Activated naive CD4-positive, alpha-beta T cell treated with anti-CD3 and anti-CD28 coated beads, Interleukin-2, amount 50 U/mL, for 72 hours (primary cell): ENCODE data around the gene LGR5. TPM values are rescaled to one million over a fixed set of nuclear protein-coding genes. Genes with fewer than 3 reads are reported as not detected.

Experiments used
- ATAC-seq, 2 donors: fragments of 150-1000 bp; cut with Tn5 transposase; 2 replicates each; pipeline ENCODE4 v1.10.0; 2021; ENCODE audit warnings: mild to moderate bottlenecking in 2 of 2, moderate library complexity in 2 of 2
- DNase-seq, 2 donors: peaks; one replicate each; pipeline ENCODE4 v3.0.0; 2021 to 2022; ENCODE audit warnings: low spot score in 2 of 2
- H3K27ac Mint-ChIP-seq, 2 donors: one replicate each; pipeline ENCODE4 v1.8.0; 2022; ENCODE audit warnings: mild to moderate bottlenecking in 2 of 2, mixed read lengths in 2 of 2
- H3K36me3 Mint-ChIP-seq, 2 donors: one replicate each; pipeline ENCODE4 v1.8.0; 2022; ENCODE audit warnings: mixed read lengths in 2 of 2
- H3K9me3 Mint-ChIP-seq, 2 donors: one replicate each; pipeline ENCODE4 v1.8.0; 2022; ENCODE audit warnings: mixed read lengths in 2 of 2
- total RNA-seq, 2 donors: library from RNA; stranded (reverse); gene quantifications; one replicate each; pipeline ENCODE4 v1.2.3, GENCODE V29; 2022

LGR5 gene
- not detected for total RNA-seq

- H3K36me3 Mint-ChIP-seq = peaks cover 22 to 26% of the 10 kb centered on the region in 2 donors
- H3K9me3 Mint-ChIP-seq = peaks cover 15 to 22% of the 10 kb centered on the region in 2 donors
- peak; percentile 67 to 74 for ATAC-seq
- no peak within 1 kb of the TSS for H3K27ac Mint-ChIP-seq
- peak in 1 of 2 donors; percentile 25 for DNase-seq
Measured at GRCh38 chr12:71439613-71440344, at the start of gene LGR5. Gene LGR5, plus strand, starts transcription at chr12:71439798. Its CDS starts 283 bp downstream, at chr12:71440081.

- Mint-ChIP-seq H3K27ac (no peak overlapping the region), H3K36me3 (no peaks in the 10 kb centered on the region), H3K9me3 (no peaks in the 10 kb centered on the region)
- DNase-seq (peak in 1 of 2 donors; percentile 3), ATAC-seq (peak in 1 of 2 donors; percentile 68)
Measured at GRCh38 chr12:71392521-71393145, 47.0 kb upstream of the LGR5 start.

- Mint-ChIP-seq H3K27ac (no peak overlapping the region), H3K36me3 (no peaks in the 10 kb centered on the region), H3K9me3 (no peaks in the 10 kb centered on the region)
- no peak for ATAC-seq
- DNase-seq = no peak
Measured at GRCh38 chr12:71393625-71394024, 46.0 kb upstream of the LGR5 start.

- no peak overlapping the region for H3K27ac Mint-ChIP-seq
- H3K36me3 Mint-ChIP-seq = no peaks in the 10 kb centered on the region
- H3K9me3 Mint-ChIP-seq = no peaks in the 10 kb centered on the region
- ATAC-seq (no peak), DNase-seq (no peak)
Measured at GRCh38 chr12:71397433-71397954, 42.1 kb upstream of the LGR5 start.

GRCh38 chr12:71399197-71399596 is 40.4 kb upstream of the LGR5 start:
- DNase-seq (no peak), ATAC-seq (no peak)
- no peak overlapping the region for H3K27ac Mint-ChIP-seq
- H3K9me3 Mint-ChIP-seq = peaks cover 0 to 1% of the 10 kb centered on the region in 2 donors
- H3K36me3 Mint-ChIP-seq = no peaks in the 10 kb centered on the region

GRCh38 chr12:71400481-71400880 is 39.1 kb upstream of the LGR5 start:
- DNase-seq (no peak), ATAC-seq (peak in 1 of 2 donors; percentile 58)
- H3K27ac Mint-ChIP-seq = no peak overlapping the region
- peaks cover 5 to 9% of the 10 kb centered on the region in 2 donors for H3K9me3 Mint-ChIP-seq
- H3K36me3 Mint-ChIP-seq = peaks cover 0 to 5% of the 10 kb centered on the region in 2 donors

- peaks cover 10 to 15% of the 10 kb centered on the region in 2 donors for H3K9me3 Mint-ChIP-seq
- ATAC-seq = no peak
- no peak for DNase-seq
- H3K36me3 Mint-ChIP-seq = peaks cover 5 to 22% of the 10 kb centered on the region in 2 donors
- no peak overlapping the region for H3K27ac Mint-ChIP-seq
Measured at GRCh38 chr12:71405884-71406283, 33.7 kb upstream of the LGR5 start.

GRCh38 chr12:71407732-71408131 is 31.9 kb upstream of the LGR5 start:
- ATAC-seq (no peak), DNase-seq (no peak)
- Mint-ChIP-seq H3K9me3 (peaks cover 10 to 20% of the 10 kb centered on the region in 2 donors), H3K27ac (no peak overlapping the region), H3K36me3 (peaks cover 5 to 28% of the 10 kb centered on the region in 2 donors)

- Mint-ChIP-seq H3K36me3 (peaks cover 5 to 22% of the 10 kb centered on the region in 2 donors), H3K9me3 (peaks cover 4 to 11% of the 10 kb centered on the region in 2 donors), H3K27ac (no peak overlapping the region)
- no peak for ATAC-seq
- no peak for DNase-seq
Measured at GRCh38 chr12:71410844-71411243, 28.8 kb upstream of the LGR5 start.

- no peak overlapping the region for H3K27ac Mint-ChIP-seq
- ATAC-seq (no peak), DNase-seq (no peak)
- H3K9me3 Mint-ChIP-seq = peaks cover 4 to 11% of the 10 kb centered on the region in 2 donors
- H3K36me3 Mint-ChIP-seq = peaks cover 5 to 22% of the 10 kb centered on the region in 2 donors
Measured at GRCh38 chr12:71411635-71412034, 28.0 kb upstream of the LGR5 start.

- H3K36me3 Mint-ChIP-seq = peaks cover 0 to 9% of the 10 kb centered on the region in 2 donors
- ATAC-seq (peak in 1 of 2 donors; percentile 78), DNase-seq (peak in 1 of 2 donors; percentile 36)
- H3K9me3 Mint-ChIP-seq = peaks cover 0 to 8% of the 10 kb centered on the region in 2 donors
- no peak overlapping the region for H3K27ac Mint-ChIP-seq
Measured at GRCh38 chr12:71415336-71416231, 24.0 kb upstream of the LGR5 start.

GRCh38 chr12:71417181-71417580 is 22.4 kb upstream of the LGR5 start:
- no peak for DNase-seq
- no peak overlapping the region for H3K27ac Mint-ChIP-seq
- no peaks in the 10 kb centered on the region for H3K9me3 Mint-ChIP-seq
- no peaks in the 10 kb centered on the region for H3K36me3 Mint-ChIP-seq
- ATAC-seq = no peak

- no peaks in the 10 kb centered on the region for H3K9me3 Mint-ChIP-seq
- no peaks in the 10 kb centered on the region for H3K36me3 Mint-ChIP-seq
- no peak overlapping the region for H3K27ac Mint-ChIP-seq
- ATAC-seq (no peak), DNase-seq (no peak)
Measured at GRCh38 chr12:71420775-71421406, 18.7 kb upstream of the LGR5 start.

- H3K27ac Mint-ChIP-seq = no peak overlapping the region
Measured at GRCh38 chr12:71425568-71426299, 13.9 kb upstream of the LGR5 start.

GRCh38 chr12:71426300-71427047 is 13.1 kb upstream of the LGR5 start:
- DNase-seq = no peak
- no peak overlapping the region for H3K27ac Mint-ChIP-seq
- no peaks in the 10 kb centered on the region for H3K36me3 Mint-ChIP-seq
- no peak for ATAC-seq
- H3K9me3 Mint-ChIP-seq = no peaks in the 10 kb centered on the region

More at GRCh38 chr12:71425568-71426299, 13.9 kb upstream of the LGR5 start:
- DNase-seq (no peak), ATAC-seq (no peak)
- H3K9me3 Mint-ChIP-seq = no peaks in the 10 kb centered on the region
- no peaks in the 10 kb centered on the region for H3K36me3 Mint-ChIP-seq
